Activated naive CD8-positive, alpha-beta T cell treated with anti-CD3 and anti-CD28 coated beads for 36 hours (primary cell): ENCODE data around the gene KRTAP13-1. TPM values are rescaled to one million over a fixed set of nuclear protein-coding genes. Genes with fewer than 3 reads are reported as not detected.

Experiments used
- DNase-seq: peaks from one replicate; pipeline ENCODE4 v3.0.0; 2021
- H3K27ac Mint-ChIP-seq: one replicate; pipeline ENCODE4 v1.8.0; 2022; ENCODE audit warnings: mild to moderate bottlenecking, moderate library complexity, mixed read lengths
- H3K27me3 Mint-ChIP-seq: one replicate; pipeline ENCODE4 v1.8.0; 2022; ENCODE audit warnings: mild to moderate bottlenecking, mixed read lengths
- H3K36me3 Mint-ChIP-seq: one replicate; pipeline ENCODE4 v1.8.0; 2021; ENCODE audit warnings: mild to moderate bottlenecking, mixed read lengths
- H3K4me1 Mint-ChIP-seq: one replicate; pipeline ENCODE4 v1.8.0; 2021; ENCODE audit warnings: mixed read lengths
- H3K4me3 Mint-ChIP-seq: one replicate; pipeline ENCODE4 v1.8.0; 2022; ENCODE audit warnings: mild to moderate bottlenecking, moderate library complexity, mixed read lengths
- H3K9me3 Mint-ChIP-seq: one replicate; pipeline ENCODE4 v1.8.0; 2022; ENCODE audit warnings: mixed read lengths
- total RNA-seq, 2 experiments: library from RNA; stranded (reverse); gene quantifications; one replicate each; pipeline ENCODE4 v1.2.3, GENCODE V29; 2021

KRTAP13-1 gene
- total RNA-seq, 2 experiments from 2014 or later: not detected

GRCh38 chr21:30434033-30434631, 38.3 kb downstream of the KRTAP13-1 start:
- Mint-ChIP-seq H3K27me3 (peaks cover 17% of the 10 kb centered on the region), H3K4me3 (no peak overlapping the region), H3K27ac (no peak overlapping the region), H3K9me3 (no peaks in the 10 kb centered on the region), H3K4me1 (no peaks in the 10 kb centered on the region), H3K36me3 (no peaks in the 10 kb centered on the region)
- peak; percentile 2 for DNase-seq

DNA sequence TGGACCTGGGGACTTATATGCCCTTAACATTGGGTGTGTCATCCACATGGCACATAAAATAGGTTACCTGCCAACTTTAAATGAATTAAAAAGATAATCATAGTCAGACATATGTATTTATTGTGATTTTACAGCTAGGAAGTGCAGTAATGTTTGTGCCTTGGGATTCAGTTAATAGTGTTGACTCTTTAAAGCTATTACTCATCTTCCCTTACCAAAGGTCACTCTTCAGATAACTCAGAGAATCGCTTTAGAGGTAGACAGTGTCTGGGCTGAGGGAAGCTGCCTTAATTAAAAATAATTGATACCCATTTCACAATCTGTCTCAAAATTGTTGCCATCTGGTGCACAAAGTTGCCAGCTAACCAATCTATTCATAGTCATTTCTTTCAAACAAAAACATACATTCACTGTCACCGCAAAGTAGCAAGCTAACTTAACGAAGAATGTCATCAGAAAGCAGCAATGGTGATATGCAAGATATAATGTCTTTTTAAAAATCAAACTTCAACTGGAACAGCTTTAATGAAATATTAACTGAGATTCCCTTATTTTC, 41.3 kb downstream of the KRTAP13-1 start:
- no peaks in the 10 kb centered on the region for H3K36me3 Mint-ChIP-seq
- peaks cover 23% of the 10 kb centered on the region for H3K27me3 Mint-ChIP-seq
- H3K4me3 Mint-ChIP-seq: no peak overlapping the region

DNA sequence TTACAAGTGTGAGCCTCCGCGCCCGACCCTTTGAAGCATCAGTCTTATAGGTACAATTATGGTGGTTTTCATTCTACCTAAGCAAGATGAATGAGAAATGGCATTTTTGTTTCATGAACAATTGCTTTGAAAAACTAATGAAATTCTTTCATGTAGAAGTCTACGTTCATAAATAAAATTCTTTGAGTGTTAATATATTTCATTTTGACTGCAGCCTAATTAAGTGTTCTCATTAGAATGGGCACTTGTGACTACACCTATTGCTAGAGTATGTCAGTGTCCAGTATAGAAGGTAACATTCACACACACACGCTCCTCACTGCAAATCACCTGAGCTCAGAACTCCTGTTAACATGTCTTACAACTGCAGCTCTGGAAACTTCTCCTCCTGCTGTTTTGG, 44.1 kb downstream of the KRTAP13-1 start, which contains the start of gene KRTAP15-1:
Gene KRTAP15-1, plus strand, starts transcription at position 301 of the 400 bp plus-strand sequence. Its CDS starts 53 bp downstream, at position 354.
- H3K27me3 Mint-ChIP-seq: peaks cover 18% of the 10 kb centered on the region
- no peaks in the 10 kb centered on the region for H3K9me3 Mint-ChIP-seq
- H3K4me1 Mint-ChIP-seq: no peaks in the 10 kb centered on the region
- H3K36me3 Mint-ChIP-seq: no peaks in the 10 kb centered on the region
- H3K27ac Mint-ChIP-seq: no peak within 1 kb of the TSS
- no peak within 1 kb of the TSS for H3K4me3 Mint-ChIP-seq
- DNase-seq: no peak

More for the DNA sequence above, 41.3 kb downstream of the KRTAP13-1 start:
- Mint-ChIP-seq H3K4me1 (no peaks in the 10 kb centered on the region), H3K27ac (no peak overlapping the region), H3K9me3 (no peaks in the 10 kb centered on the region)
- no peak for DNase-seq

GRCh38 chr21:30443226-30443625, 47.4 kb downstream of the KRTAP13-1 start:
- H3K27me3 Mint-ChIP-seq: peaks cover 11% of the 10 kb centered on the region
- H3K4me1 Mint-ChIP-seq: no peaks in the 10 kb centered on the region
- no peak for DNase-seq
- H3K27ac Mint-ChIP-seq: no peak overlapping the region
- H3K4me3 Mint-ChIP-seq: no peak overlapping the region
- H3K9me3 Mint-ChIP-seq: no peaks in the 10 kb centered on the region
- H3K36me3 Mint-ChIP-seq: no peaks in the 10 kb centered on the region

GRCh38 chr21:30444204-30444603, 48.4 kb downstream of the KRTAP13-1 start:
- H3K27me3 Mint-ChIP-seq: peaks cover 6% of the 10 kb centered on the region
- no peak overlapping the region for H3K27ac Mint-ChIP-seq
- no peak for DNase-seq
- H3K4me1 Mint-ChIP-seq: no peaks in the 10 kb centered on the region
- no peaks in the 10 kb centered on the region for H3K36me3 Mint-ChIP-seq
- H3K9me3 Mint-ChIP-seq: no peaks in the 10 kb centered on the region
- H3K4me3 Mint-ChIP-seq: no peak overlapping the region

Other genes starting within 250 kb of the KRTAP13-1 start
- gene CLDN17, start 229.2 kb upstream of the KRTAP13-1 start, total RNA-seq: not detected
- not detected for gene CLDN8, start 179.9 kb upstream of the KRTAP13-1 start, total RNA-seq
- gene KRTAP24-1, start 113.1 kb upstream of the KRTAP13-1 start, total RNA-seq: not detected
- gene KRTAP25-1, start 106.5 kb upstream of the KRTAP13-1 start, total RNA-seq: not detected
- not detected for gene KRTAP26-1, start 75.7 kb upstream of the KRTAP13-1 start, total RNA-seq
- not detected for gene KRTAP27-1, start 58.3 kb upstream of the KRTAP13-1 start, total RNA-seq
- not detected for gene KRTAP23-1, start 47.4 kb upstream of the KRTAP13-1 start, total RNA-seq
- not detected for gene KRTAP13-2, start 23.8 kb upstream of the KRTAP13-1 start, total RNA-seq
- gene KRTAP13-3, start 29.9 kb downstream of the KRTAP13-1 start, total RNA-seq: not detected
- gene KRTAP13-4, start 34.2 kb downstream of the KRTAP13-1 start, total RNA-seq: not detected
- gene KRTAP15-1, start 44.2 kb downstream of the KRTAP13-1 start, total RNA-seq: not detected
- gene KRTAP19-1, start 84.3 kb downstream of the KRTAP13-1 start, total RNA-seq: not detected
- not detected for gene KRTAP19-2, start 91.4 kb downstream of the KRTAP13-1 start, total RNA-seq
- not detected for gene KRTAP19-3, start 96.0 kb downstream of the KRTAP13-1 start, total RNA-seq
- gene KRTAP19-4, start 101.1 kb downstream of the KRTAP13-1 start, total RNA-seq: not detected
- gene KRTAP19-5, start 106.1 kb downstream of the KRTAP13-1 start, total RNA-seq: not detected
- not detected for gene KRTAP19-6, start 145.8 kb downstream of the KRTAP13-1 start, total RNA-seq
- not detected for gene KRTAP19-7, start 165.3 kb downstream of the KRTAP13-1 start, total RNA-seq
- gene KRTAP22-2, start 194.4 kb downstream of the KRTAP13-1 start, total RNA-seq: not detected
- gene KRTAP6-3, start 196.4 kb downstream of the KRTAP13-1 start, total RNA-seq: not detected
- not detected for gene KRTAP6-2, start 202.9 kb downstream of the KRTAP13-1 start, total RNA-seq
- gene KRTAP22-1, start 205.1 kb downstream of the KRTAP13-1 start, total RNA-seq: not detected
- gene KRTAP6-1, start 217.9 kb downstream of the KRTAP13-1 start, total RNA-seq: not detected
- gene KRTAP20-1, start 220.4 kb downstream of the KRTAP13-1 start, total RNA-seq: not detected
- gene KRTAP20-4, start 224.6 kb downstream of the KRTAP13-1 start, total RNA-seq: not detected
- gene KRTAP20-2, start 239.2 kb downstream of the KRTAP13-1 start, total RNA-seq: not detected
- gene KRTAP20-3, start 246.8 kb downstream of the KRTAP13-1 start, total RNA-seq: not detected